Superior temporal gyrus (tissue), 1 donor: Measurements from ENCODE around the gene TEKT2.
A peak's percentile ranks its signal among the peaks of the same experiment; 100 is the strongest.

ENCODE experiments used
- DNase-seq: peaks from one replicate; pipeline ENCODE4 v3.0.0-alpha.2; 2016; ENCODE audit errors: extremely low spot score

Gene TEKT2

GRCh38 chr1:36128126-36128904, 44.4 kb downstream of the TEKT2 start:
- DNase-seq = no peak

GRCh38 chr1:36128905-36129206, 45.0 kb downstream of the TEKT2 start:
- DNase-seq = no peak

GRCh38 chr1:36132029-36132428, 48.1 kb downstream of the TEKT2 start:
- no peak for DNase-seq

- no peak for DNase-seq
Measured at GRCh38 chr1:36133484-36133883, 49.6 kb downstream of the TEKT2 start.

- no peak for DNase-seq
Measured at GRCh38 chr1:36134031-36134430, 50.1 kb downstream of the TEKT2 start.

GRCh38 chr1:36134505-36135329, 50.8 kb downstream of the TEKT2 start:
- peak; percentile 80 for DNase-seq

- DNase-seq = no peak
Measured at GRCh38 chr1:36135330-36135667, 51.4 kb downstream of the TEKT2 start.

- DNase-seq = no peak
Measured at GRCh38 chr1:36135796-36136195, 51.9 kb downstream of the TEKT2 start.

GRCh38 chr1:36136535-36136934, 52.6 kb downstream of the TEKT2 start:
- no peak for DNase-seq

GRCh38 chr1:36137226-36137625, 53.3 kb downstream of the TEKT2 start:
- DNase-seq = no peak

GRCh38 chr1:36137776-36138175, 53.9 kb downstream of the TEKT2 start:
- no peak for DNase-seq
